NCI-H1694 (cell line): ENCODE data around the gene SLC37A4.
"Not testable (repeated sequence)": the region's sequence is repeated elsewhere in the genome, so short reads cannot be mapped to it uniquely, and the experiment has no call there.

ENCODE experiments used
- DNase-seq: peaks from one replicate; lab custom pipeline; 2025; lab: John Stamatoyannopoulos, UW

The SLC37A4 gene

DNA sequence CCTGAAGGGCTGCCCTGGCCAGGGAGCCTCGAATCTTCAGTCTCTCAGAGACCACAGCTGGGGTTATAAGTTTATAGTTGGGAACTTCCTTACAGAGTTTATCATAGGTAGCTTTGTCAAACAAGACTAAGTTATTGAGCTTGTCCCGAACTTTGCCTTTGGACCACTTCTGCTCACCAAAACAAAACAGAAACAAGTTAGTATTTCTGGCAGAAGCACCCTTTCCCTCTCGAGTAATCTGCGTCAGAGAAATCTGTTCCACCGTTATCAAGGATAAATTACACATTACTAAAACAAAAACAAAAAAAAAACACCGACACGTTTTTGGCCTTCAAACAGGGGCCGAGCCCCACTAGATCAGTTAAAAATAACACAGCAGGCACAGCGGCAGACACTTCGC, 13.3 kb downstream of the SLC37A4 start:
- DNase-seq = not testable (repeated sequence)

DNA sequence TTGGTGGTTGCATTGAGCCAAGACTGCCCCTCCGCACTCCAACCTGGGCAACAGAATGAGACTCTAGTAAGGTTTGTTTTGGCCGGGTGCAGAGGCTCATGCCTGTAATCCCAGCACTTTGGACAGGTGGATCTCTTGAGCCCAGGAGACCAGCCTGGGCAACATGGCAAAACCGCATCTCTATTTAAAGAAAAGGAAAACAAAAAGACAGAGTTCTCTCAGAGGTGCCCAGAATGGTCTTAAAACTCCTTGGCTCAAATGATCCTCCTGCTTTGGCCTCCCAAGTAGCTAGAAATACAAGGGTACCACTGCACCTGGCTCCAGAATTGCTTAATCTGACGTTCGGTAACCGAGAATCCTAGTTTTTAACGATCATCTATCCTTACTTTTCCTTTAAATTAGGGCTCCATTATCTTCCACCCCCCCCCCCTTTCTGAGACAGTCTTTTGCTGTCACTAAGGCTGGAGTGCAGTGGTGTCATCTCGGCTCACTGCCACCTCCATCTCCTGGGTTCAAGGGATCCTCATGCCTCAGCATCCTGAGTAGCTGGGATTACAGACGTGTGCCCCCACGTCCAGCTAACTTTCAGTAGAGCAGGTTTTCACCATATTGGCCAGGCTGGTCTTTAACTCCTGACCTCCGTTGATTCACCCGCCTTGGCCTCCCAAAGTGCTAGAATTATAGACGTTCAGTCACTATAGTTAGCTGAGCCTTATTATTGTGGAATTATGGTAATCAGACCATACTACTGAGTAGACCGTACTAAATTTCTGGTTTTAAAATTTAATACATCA, 14.3 kb downstream of the SLC37A4 start:
- DNase-seq = no peak

- DNase-seq = no peak
These were observed 15.5 kb downstream of the SLC37A4 start for GRCh38 chr11:119015054-119015611.

- no peak for DNase-seq
These were observed 16.3 kb downstream of the SLC37A4 start for GRCh38 chr11:119014209-119014924.

GRCh38 chr11:119012629-119013170, 18.0 kb downstream of the SLC37A4 start:
- no peak for DNase-seq

DNA sequence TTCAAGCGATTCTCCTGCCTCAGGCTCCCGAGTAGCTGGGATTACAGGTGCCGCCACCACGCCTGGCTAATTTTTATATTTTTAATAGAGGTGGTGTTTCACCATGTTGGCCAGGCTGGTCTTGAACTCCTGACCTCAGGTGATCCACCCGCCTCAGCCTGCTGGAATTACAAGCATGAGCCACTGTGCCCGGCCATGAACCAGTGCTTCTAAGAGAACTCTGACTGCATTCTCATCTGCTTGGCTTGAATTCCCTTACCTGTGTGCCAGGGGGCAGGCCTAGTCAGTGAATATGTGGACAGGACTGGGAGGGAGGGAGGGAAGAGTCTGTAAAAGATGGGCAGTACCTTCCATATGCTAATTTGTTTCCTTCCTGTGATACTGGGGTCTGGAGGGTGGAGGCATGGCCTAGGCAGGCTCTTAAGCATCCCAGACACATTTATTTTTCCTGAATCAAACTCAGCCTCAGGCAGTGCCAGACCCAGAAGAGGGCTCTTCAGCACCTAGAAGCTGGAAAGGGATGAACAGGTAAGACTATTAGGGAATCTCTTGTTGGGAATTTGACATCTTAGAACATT, 19.1 kb downstream of the SLC37A4 start:
- DNase-seq = no peak

DNA sequence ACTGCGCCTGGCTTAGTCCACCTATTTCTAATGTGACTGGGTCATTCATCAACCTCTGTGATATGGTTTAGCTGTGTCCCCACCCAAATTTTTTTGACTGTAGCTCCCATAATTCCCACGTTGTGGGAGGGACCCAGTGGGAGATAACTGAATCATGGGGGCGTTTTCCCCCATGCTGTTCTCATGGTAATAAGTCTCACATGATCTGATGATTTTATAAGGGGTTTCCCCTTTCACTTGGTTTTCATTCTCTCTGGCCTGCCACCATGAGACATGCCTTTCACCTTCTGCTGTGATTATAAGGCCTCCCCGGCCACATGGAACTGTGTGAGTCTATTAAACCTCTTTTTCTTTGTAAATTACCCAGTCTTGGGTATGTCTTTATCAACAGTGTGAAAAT, 24.0 kb downstream of the SLC37A4 start:
- DNase-seq = no peak

- no peak for DNase-seq
These were observed 29.8 kb downstream of the SLC37A4 start for GRCh38 chr11:119000906-119001305.

DNA sequence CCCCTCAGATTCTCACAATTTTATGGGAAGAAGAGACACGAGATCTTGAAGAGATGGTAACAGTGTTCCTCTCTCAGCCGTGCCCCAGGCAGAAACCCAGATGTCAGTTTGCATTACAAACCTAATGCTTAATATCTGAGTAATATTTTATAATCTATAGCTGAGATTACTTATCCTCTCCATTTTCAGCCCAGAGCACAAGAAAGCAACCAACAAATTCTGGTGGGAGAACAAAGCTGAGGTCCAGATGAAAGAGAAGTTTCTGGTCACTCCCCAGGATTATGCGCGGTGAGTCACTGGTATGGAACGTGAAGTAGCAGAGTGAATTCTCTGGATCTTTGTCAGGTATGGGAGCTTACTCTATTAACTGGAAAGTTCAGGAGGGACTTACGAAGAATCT, 31.9 kb downstream of the SLC37A4 start:
- no peak for DNase-seq

DNA sequence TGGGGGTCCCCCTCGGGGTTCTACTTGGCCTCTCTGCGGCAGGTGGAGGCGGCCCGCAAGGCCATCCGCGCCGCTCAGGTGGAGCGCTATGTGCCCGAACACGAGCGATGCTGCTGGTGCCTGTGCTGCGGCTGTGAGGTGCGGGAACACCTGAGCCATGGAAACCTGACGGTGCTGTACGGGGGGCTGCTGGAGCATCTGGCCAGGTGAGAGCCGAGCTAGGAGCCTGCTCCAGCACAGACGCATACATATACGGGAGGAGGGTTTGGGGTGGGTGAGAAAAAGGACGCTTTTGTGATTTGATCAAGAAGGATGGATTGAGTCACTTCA, 32.3 kb downstream of the SLC37A4 start:
- no peak for DNase-seq

DNA sequence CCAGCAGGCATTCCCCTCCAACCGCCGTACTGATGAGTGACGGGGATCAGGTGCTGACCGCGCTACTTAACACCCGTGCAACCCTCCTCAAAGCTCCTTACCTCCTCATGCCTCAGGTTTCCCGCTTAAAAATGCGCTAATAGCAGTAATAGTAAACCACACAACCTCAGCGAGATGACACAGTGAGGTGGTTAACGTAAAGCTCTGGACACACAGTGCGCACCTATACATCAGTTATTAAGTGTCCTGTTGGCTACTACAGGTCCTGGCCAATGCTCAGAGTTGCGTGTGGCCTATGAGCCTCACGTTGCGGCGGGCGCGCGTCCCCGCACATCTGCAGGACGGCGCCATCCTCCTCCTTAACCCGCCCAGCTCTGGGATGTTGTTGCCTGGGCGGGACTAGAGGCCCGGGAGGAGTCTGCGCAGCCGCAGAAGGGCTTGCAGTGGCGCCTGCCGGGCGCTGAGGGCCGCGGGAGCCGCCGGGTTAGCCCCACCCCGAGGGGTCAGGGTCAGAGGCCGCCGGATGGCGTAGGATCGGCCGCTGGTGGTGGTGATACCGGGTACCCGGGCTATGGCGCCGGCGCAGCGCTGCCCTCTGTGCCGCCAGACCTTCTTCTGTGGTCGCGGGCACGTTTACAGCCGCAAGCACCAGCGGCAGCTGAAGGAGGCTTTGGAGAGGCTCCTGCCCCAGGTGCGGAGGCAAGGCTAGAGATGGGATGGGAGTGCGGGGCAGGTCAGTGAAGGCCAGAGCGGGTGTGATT, 32.9 kb downstream of the SLC37A4 start, which contains the start of gene CENATAC:
TSS of gene CENATAC (plus strand) at position 512 of the 761 bp plus-strand sequence. CDS start at position 572, 60 bp downstream.
- peak; percentile 19 for DNase-seq

GRCh38 chr11:118996926-118997626, 33.6 kb downstream of the SLC37A4 start:
- DNase-seq = no peak

DNA sequence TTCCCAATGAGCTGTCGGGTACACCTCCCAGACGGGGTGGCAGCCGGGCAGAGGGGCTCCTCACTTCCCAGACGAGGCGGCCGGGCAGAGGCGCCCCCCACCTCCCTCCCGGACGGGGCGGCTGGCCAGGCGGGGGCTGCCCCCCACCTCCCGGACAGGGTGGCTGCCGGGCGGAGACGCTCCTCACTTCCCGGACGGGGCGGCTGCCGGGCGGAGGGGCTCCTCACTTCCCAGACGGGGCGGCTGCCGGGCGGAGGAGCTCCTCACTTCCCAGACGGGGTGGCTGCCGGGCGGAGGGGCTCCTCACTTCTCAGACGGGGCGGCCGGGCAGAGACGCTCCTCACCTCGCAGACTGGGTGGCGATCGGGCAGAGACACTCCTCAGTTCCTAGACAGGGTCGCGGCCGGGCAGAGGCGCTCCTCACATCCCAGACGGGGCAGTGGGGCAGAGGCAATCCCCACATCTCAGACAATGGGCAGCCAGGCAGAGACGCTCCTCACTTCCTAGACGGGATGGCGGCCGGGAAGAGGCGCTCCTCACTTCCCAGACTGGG, 39.1 kb downstream of the SLC37A4 start:
- not testable (repeated sequence) for DNase-seq

DNA sequence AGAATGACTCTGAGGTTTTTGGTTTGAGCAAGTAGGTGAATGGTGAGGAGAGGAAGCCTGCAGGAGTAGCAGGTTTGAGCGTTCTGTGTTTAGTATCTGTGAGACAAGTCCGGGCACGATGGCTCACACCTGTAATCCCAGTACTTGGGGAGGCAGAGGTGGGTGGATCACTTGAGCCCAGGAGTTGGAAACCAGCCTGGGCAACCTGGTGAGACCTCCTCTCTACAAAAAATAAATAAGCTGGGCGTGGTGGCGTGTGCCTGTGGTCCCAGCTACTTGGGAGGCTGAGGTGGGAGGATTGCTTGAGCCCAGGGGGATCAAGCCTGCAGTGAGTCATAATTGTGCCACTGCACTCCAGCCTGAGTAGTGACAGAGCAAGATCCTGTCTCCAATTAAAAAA, 42.4 kb downstream of the SLC37A4 start:
- DNase-seq = no peak

- DNase-seq = no peak
These were observed 45.9 kb downstream of the SLC37A4 start for GRCh38 chr11:118984825-118985224.

GRCh38 chr11:118984337-118984736, 46.3 kb downstream of the SLC37A4 start:
- not testable (repeated sequence) for DNase-seq

DNA sequence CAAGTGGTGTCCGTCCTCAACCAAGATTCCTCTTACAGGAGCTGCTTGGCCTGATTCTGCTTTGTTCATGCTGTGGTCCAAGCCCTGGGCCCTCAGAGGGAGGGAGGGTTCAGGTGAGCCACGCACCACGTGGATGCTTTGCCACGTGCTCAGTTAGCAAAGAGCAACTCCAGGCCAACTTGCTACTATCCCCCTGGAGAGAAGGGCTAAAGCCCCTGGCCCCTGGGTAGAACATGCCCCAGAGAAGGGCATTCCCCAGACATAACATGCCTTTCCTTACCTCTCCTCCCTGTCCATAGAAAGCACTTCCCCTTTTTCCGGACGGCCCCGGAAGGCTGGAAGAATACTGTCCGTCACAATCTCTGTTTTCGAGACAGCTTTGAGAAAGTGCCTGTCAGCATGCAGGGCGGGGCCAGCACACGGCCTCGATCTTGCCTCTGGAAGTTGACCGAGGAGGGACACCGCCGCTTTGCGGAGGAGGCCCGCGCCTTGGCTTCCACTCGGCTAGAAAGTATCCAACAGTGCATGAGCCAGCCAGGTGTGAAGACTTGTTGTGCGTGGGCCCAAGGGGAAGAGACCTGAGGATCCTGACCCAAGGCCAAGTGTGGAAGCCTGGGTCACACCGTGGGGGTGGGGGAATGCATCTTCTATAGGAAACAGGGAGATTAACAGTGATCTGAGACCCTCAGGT, 50.3 kb downstream of the SLC37A4 start:
- DNase-seq = no peak

GRCh38 chr11:118979434-118979833, 51.2 kb downstream of the SLC37A4 start:
- no peak for DNase-seq

DNA sequence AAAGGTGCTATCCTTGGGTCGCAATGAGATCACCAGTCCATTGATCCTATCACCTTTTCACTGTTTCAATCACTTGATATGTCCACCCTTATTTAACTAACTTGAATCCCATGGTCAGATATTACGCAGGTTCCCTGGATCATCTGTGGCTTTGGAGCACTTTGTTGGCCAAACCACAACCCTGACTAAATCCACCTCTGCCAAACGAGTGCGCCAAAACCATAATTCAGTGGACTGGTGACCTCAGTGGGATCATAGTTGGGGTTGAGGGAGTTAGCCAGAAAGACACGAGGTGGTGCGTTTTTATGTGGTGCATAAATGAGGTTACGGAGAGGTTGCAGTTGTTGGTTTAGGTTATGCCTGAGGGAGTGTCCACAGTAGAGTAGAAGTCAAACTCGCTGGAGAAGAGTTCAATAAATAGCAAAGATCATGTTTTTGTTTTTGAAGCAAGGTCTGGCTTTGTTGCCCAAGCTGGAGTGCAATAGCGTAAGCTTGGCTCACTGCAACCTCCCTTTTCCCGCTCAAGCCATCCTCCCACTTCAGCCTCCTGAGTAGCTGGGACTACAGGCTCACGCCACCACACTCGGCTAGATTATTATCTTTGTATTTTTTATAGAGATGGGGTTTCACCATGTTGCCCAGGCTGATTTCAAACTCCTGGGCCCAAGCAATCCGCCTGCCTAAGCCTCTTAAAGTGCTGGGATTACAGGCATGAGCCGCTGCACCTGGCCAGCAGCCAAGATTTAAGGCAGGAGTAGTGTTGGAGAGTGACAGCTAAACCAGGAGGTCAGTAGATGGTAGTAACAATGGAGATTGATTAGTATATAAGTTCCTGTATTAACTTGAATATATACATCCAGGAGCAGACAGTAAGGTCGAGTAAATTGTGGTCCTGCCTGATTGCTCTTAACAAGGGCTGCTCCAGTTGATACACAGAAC, 54.6 kb downstream of the SLC37A4 start:
- DNase-seq = no peak
